Measurements from ENCODE around the gene KIF3A.

DNA sequence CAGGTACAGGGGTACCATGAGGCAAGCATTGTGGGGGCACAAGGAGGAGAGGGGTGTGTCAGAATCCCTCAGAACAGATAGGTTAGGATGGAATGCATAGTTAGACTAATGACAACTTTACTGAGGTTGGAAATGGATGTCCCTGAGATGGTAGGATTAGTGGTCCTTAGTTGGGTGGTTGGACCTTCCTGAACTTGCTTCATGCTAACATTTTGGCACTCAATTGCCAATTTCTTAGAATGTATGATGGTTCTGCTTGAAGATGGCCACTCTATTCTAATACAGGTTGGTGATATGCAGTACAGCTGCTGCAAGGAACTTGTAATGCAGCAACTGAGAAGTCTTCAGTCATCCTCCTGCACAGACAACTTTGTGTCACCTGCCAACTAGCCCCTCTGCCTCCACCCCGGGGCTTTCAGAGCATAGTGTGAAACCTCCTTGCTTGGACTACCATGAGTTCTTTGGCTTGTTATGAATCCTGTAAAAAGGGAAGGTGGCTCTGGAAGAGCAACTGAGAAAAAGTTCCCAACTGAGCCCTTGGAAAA is 15.3 kb upstream of the KIF3A start:
- no peak for TF ChIP-seq POLR2A (IDR thresholded peaks at IDR 0.05)
- TF ChIP-seq, protein P1, sequence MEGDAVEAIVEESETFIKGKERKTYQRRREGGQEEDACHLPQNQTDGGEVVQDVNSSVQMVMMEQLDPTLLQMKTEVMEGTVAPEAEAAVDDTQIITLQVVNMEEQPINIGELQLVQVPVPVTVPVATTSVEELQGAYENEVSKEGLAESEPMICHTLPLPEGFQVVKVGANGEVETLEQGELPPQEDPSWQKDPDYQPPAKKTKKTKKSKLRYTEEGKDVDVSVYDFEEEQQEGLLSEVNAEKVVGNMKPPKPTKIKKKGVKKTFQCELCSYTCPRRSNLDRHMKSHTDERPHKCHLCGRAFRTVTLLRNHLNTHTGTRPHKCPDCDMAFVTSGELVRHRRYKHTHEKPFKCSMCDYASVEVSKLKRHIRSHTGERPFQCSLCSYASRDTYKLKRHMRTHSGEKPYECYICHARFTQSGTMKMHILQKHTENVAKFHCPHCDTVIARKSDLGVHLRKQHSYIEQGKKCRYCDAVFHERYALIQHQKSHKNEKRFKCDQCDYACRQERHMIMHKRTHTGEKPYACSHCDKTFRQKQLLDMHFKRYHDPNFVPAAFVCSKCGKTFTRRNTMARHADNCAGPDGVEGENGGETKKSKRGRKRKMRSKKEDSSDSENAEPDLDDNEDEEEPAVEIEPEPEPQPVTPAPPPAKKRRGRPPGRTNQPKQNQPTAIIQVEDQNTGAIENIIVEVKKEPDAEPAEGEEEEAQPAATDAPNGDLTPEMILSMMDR (IDR thresholded peaks at IDR 0.05): no peak
